Kidney (tissue), 14 donors: ENCODE measurements around the gene PLB1. TPM values are rescaled to one million over a fixed set of nuclear protein-coding genes. Genes with fewer than 3 reads are reported as not detected.
A peak's percentile ranks its signal among the peaks of the same experiment; 100 is the strongest.

Experiments used
- DNase-seq, 5 donors: peaks; one replicate each; pipeline ENCODE4 v3.0.0-alpha.2; 2013 to 2020
- FAIRE-seq: peaks from 2 replicates; lab custom pipeline; 2012; peaks lifted over from hg19 to GRCh38; lab: Jason Lieb, UNC
- H3K27ac ChIP-seq, 2 donors: one replicate each; pipeline ENCODE4 v1.7.0; 2013; ENCODE audit warnings: low read depth in 2 of 2, low read length in 2 of 2, inconsistent platforms in 1 of 2
- H3K27me3 ChIP-seq: one replicate; pipeline ENCODE4 v1.7.1; 2013; ENCODE audit warnings: low read length, inconsistent platforms; ENCODE audit not compliant: control insufficient read depth, insufficient read depth
- H3K36me3 ChIP-seq, 3 donors: one replicate each; pipeline versions ENCODE4 v1.7.0 to v1.7.1; 2013; ENCODE audit warnings: low read length in 3 of 3, control low read depth in 1 of 3, inconsistent platforms in 1 of 3; ENCODE audit not compliant: insufficient read depth in 3 of 3, control insufficient read depth in 2 of 3
- H3K4me1 ChIP-seq, 3 donors: one replicate each; pipeline versions ENCODE4 v1.7.0 to v1.7.1; 2013; ENCODE audit warnings: low read length in 3 of 3, inconsistent platforms in 1 of 3, low read depth in 1 of 3; ENCODE audit not compliant: control insufficient read depth in 2 of 3, insufficient read depth in 2 of 3
- H3K4me3 ChIP-seq, 3 donors: one replicate each; pipeline versions ENCODE4 v1.7.0 to v1.8.1; 2013; ENCODE audit warnings: low read length in 3 of 3, control low read depth in 1 of 3, inconsistent platforms in 1 of 3
- H3K9ac ChIP-seq, 3 donors: one replicate each; pipeline versions ENCODE4 v1.7.0 to v1.7.1; 2013; ENCODE audit warnings: low read length in 3 of 3, control low read depth in 1 of 3, inconsistent platforms in 1 of 3
- H3K9me3 ChIP-seq, 3 donors: one replicate each; pipeline versions ENCODE4 v1.7.0 to v1.7.1; 2013; ENCODE audit warnings: low read length in 3 of 3, control low read depth in 1 of 3, inconsistent platforms in 1 of 3; ENCODE audit not compliant: control insufficient read depth in 2 of 3, insufficient read depth in 1 of 3
- intact Hi-C: fragments of 100-400 bp; cut with DNase I; formaldehyde crosslinking; loops from one replicate; pipeline ENCODE4 v1.11.1; 2022
- polyA plus RNA-seq: library from polyadenylated mRNA; stranded (reverse); fragments of 350-450 nt; fragmentation: Illumina TruSeq; extraction: RNeasy Lipid Tissue Mini Kit (QIAGEN cat#74804); gene quantifications from one replicate; pipeline ENCODE4 v1.2.3, GENCODE V29; 2014; ENCODE audit warnings: low read depth, low replicate concordance; ENCODE audit not compliant: insufficient read depth
- total RNA-seq: library from RNA; stranded (reverse); fragmentation: NEBNext Ultra II Directional; extraction: Animal tissue kit (Norgen Biotek cat#: 25700); gene quantifications from one replicate; pipeline ENCODE4 v1.2.1, GENCODE V29; 2021
- TF ChIP-seq, protein P1 (sequence below): IDR thresholded peaks from 3 replicates; pipeline ENCODE4 v1.5.1; 2012; ENCODE audit warnings: mild to moderate bottlenecking, moderate library complexity, borderline replicate concordance; ENCODE audit not compliant: insufficient read depth; ENCODE audit errors: extremely low read depth
- donor health status: control.
- donor health status: control.
- donor health status: control.
- donor health status: control.
- donor health status: control.
- donor health status: DM: yes; HTN: yes; CAD: no.
- donor health status: Normal renal cell carcinoma (clear cell type).

Gene PLB1
- total and polyA plus RNA-seq, 2 donors from 2014 or later = 0.95 to 6.8 TPM

DNA sequence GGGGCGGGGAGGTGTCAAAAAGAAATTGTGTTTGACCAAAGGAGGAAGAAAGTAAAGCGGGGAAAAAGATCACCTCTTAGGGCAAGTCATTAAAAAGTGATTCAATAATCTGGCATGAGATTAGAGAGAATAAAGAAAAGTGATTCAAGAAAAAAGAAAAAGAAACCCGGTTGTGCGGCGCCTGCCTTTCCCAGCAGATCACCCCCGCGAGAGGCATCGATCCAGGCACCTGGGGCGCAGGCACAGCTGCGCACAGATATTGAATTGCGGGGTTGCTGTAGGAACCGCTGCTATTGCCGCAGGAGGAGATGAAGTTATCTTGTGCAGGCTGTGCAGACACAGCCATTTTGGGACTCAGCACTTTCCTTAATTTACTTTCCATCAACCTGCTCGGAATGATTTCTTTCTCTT is 71.2 kb downstream of the PLB1 start:
- DNase-seq = peak in 1 of 5 donors; percentile 56

DNA sequence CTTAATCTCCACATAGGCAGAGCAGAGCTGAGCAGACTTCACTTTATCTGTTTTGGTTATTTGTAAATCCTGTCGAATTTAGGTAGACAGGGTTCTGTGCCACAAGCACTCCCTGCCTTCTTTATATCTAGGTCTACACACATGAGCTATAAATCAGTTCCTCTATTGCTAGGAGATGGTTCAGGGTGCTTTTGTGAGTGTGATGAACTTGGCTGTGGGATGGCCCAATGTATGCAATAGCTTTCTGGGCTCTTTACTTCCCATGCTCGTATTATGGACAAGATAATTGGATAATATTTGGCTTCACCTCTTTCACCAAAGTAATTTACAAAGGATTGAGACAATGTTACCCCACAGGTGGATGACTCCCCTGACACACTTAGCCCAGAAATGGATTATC is 72.2 kb downstream of the PLB1 start:
- Histone ChIP-seq H3K27ac (no peak overlapping the region), H3K4me1 (no peaks in the 10 kb centered on the region), H3K9me3 (no peaks in the 10 kb centered on the region), H3K27me3 (no peaks in the 10 kb centered on the region), H3K36me3 (no peaks in the 10 kb centered on the region), H3K4me3 (no peak overlapping the region), H3K9ac (no peak overlapping the region)
- DNase-seq = no peak
- TF ChIP-seq, protein P1, sequence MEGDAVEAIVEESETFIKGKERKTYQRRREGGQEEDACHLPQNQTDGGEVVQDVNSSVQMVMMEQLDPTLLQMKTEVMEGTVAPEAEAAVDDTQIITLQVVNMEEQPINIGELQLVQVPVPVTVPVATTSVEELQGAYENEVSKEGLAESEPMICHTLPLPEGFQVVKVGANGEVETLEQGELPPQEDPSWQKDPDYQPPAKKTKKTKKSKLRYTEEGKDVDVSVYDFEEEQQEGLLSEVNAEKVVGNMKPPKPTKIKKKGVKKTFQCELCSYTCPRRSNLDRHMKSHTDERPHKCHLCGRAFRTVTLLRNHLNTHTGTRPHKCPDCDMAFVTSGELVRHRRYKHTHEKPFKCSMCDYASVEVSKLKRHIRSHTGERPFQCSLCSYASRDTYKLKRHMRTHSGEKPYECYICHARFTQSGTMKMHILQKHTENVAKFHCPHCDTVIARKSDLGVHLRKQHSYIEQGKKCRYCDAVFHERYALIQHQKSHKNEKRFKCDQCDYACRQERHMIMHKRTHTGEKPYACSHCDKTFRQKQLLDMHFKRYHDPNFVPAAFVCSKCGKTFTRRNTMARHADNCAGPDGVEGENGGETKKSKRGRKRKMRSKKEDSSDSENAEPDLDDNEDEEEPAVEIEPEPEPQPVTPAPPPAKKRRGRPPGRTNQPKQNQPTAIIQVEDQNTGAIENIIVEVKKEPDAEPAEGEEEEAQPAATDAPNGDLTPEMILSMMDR = no peak
- intact Hi-C loops = no loop called here
- no peak for FAIRE-seq

More for the DNA sequence above, 71.2 kb downstream of the PLB1 start:
- Histone ChIP-seq H3K9ac (peak overlapping the region; percentile 59 to 82 (median 64)), H3K36me3 (no peaks in the 10 kb centered on the region), H3K27ac (no peak overlapping the region), H3K27me3 (no peaks in the 10 kb centered on the region), H3K9me3 (no peaks in the 10 kb centered on the region), H3K4me3 (peak overlapping the region; percentile 68 to 89 (median 82)), H3K4me1 (no peaks in the 10 kb centered on the region)
- TF ChIP-seq, protein P1 = no peak
- no peak for FAIRE-seq
- intact Hi-C loops = no loop called here

DNA sequence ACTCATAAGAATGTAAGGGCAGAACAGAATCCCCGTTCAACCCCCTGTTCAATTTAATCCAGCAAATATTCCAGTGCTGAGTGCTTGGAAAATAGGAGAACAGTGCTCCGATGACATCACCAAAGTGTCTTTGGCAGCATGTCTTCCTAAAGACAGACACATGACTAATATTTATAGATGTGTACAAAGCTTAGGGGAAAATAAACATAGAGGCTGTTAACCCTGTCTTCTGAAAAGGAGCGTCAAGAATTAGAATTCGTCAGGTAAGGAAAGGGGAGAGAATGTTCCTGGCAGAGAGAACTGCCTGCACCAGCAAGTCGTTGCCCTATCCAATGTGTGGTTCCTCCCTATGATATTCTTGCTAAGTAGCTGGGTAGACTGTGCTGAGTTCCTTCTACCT is 72.7 kb downstream of the PLB1 start:
- H3K4me1 ChIP-seq = no peaks in the 10 kb centered on the region
- intact Hi-C loops = no loop called here

More for the DNA sequence above, 72.7 kb downstream of the PLB1 start:
- DNase-seq (no peak), FAIRE-seq (no peak)
- no peak overlapping the region for H3K27ac ChIP-seq
- no peak overlapping the region for H3K4me3 ChIP-seq
- no peaks in the 10 kb centered on the region for H3K9me3 ChIP-seq
- TF ChIP-seq, protein P1 = no peak
- H3K9ac ChIP-seq = no peak overlapping the region
- H3K27me3 ChIP-seq = no peaks in the 10 kb centered on the region
- H3K36me3 ChIP-seq = no peaks in the 10 kb centered on the region
